ENCODE results near the gene FZD4. TPM values are rescaled to one million over a fixed set of nuclear protein-coding genes. Genes with fewer than 3 reads are reported as not detected.
"Not testable (repeated sequence)": the region's sequence is repeated elsewhere in the genome, so short reads cannot be mapped to it uniquely, and the experiment has no call there.

The FZD4 gene
- total RNA-seq, 1 donor from 2014 or later = 6.6 TPM

GRCh38 chr11:86941077-86941870 is 13.9 kb downstream of the FZD4 start:
- peaks cover 39% of the 10 kb centered on the region for H3K4me1 Mint-ChIP-seq (ENCODE audit: low read depth)

GRCh38 chr11:86940122-86940777 is 14.9 kb downstream of the FZD4 start:
- H3K27me3 Mint-ChIP-seq (ENCODE audit: low read depth) = no peaks in the 10 kb centered on the region
- peaks cover 44% of the 10 kb centered on the region for H3K4me1 Mint-ChIP-seq (ENCODE audit: low read depth)
- peak overlapping the region; percentile 92 for H3K27ac Mint-ChIP-seq (ENCODE audit: unreplicated experiment)
- DNase-seq (ENCODE audit: low spot score) = no peak
- H3K4me3 Mint-ChIP-seq (ENCODE audit: unreplicated experiment) = peak overlapping the region; percentile 35
- TF ChIP-seq CTCF (IDR thresholded peaks at IDR 0.05) = peak; percentile 45
- no peaks in the 10 kb centered on the region for H3K36me3 Mint-ChIP-seq (ENCODE audit: low read depth)
- no peaks in the 10 kb centered on the region for H3K9me3 Mint-ChIP-seq (ENCODE audit: low read depth)

More at GRCh38 chr11:86941077-86941870, 13.9 kb downstream of the FZD4 start:
- no peak for TF ChIP-seq CTCF (IDR thresholded peaks at IDR 0.05)
- H3K27ac Mint-ChIP-seq (ENCODE audit: unreplicated experiment) = peak overlapping the region; percentile 3
- no peak overlapping the region for H3K4me3 Mint-ChIP-seq (ENCODE audit: unreplicated experiment)
- no peak for DNase-seq (ENCODE audit: low spot score)
- H3K36me3 Mint-ChIP-seq (ENCODE audit: low read depth) = peaks cover 3% of the 10 kb centered on the region
- H3K9me3 Mint-ChIP-seq (ENCODE audit: low read depth) = no peaks in the 10 kb centered on the region
- H3K27me3 Mint-ChIP-seq (ENCODE audit: low read depth) = no peaks in the 10 kb centered on the region

GRCh38 chr11:86938900-86939880 is 16.0 kb downstream of the FZD4 start:
- Mint-ChIP-seq H3K36me3 (ENCODE audit: low read depth) (no peaks in the 10 kb centered on the region), H3K27ac (ENCODE audit: unreplicated experiment) (peak overlapping the region; percentile 2), H3K27me3 (ENCODE audit: low read depth) (no peaks in the 10 kb centered on the region), H3K4me1 (ENCODE audit: low read depth) (peaks cover 55% of the 10 kb centered on the region), H3K4me3 (ENCODE audit: unreplicated experiment) (no peak overlapping the region), H3K9me3 (ENCODE audit: low read depth) (no peaks in the 10 kb centered on the region)
- peak; percentile 87 for TF ChIP-seq CTCF (IDR thresholded peaks at IDR 0.05)
- DNase-seq (ENCODE audit: low spot score) = no peak

GRCh38 chr11:86938203-86938899 is 16.8 kb downstream of the FZD4 start:
- Mint-ChIP-seq H3K36me3 (ENCODE audit: low read depth) (no peaks in the 10 kb centered on the region), H3K9me3 (ENCODE audit: low read depth) (no peaks in the 10 kb centered on the region), H3K4me3 (ENCODE audit: unreplicated experiment) (no peak overlapping the region), H3K4me1 (ENCODE audit: low read depth) (peaks cover 63% of the 10 kb centered on the region), H3K27me3 (ENCODE audit: low read depth) (no peaks in the 10 kb centered on the region), H3K27ac (ENCODE audit: unreplicated experiment) (peak overlapping the region; percentile 24)
- no peak for DNase-seq (ENCODE audit: low spot score)
- TF ChIP-seq CTCF (IDR thresholded peaks at IDR 0.05) = no peak

GRCh38 chr11:86937193-86937806 is 17.9 kb downstream of the FZD4 start:
- H3K36me3 Mint-ChIP-seq (ENCODE audit: low read depth); H3K27me3 Mint-ChIP-seq (ENCODE audit: low read depth); H3K27ac Mint-ChIP-seq (ENCODE audit: unreplicated experiment); DNase-seq (ENCODE audit: low spot score); H3K4me3 Mint-ChIP-seq (ENCODE audit: unreplicated experiment); H3K9me3 Mint-ChIP-seq (ENCODE audit: low read depth): not testable (repeated sequence)
- H3K4me1 Mint-ChIP-seq (ENCODE audit: low read depth) = peaks cover 74% of the 10 kb centered on the region
